HG03097 (cell line): ENCODE data around the gene TOLLIP.

Experiments
- ATAC-seq: cut with Tn5 transposase; IDR thresholded peaks from one replicate; pipeline ENCODE4 v1.9.1; 2021; ENCODE audit not compliant: unreplicated experiment, low FRiP score

TOLLIP gene

GRCh38 chr11:1300121-1300520 is 9.3 kb downstream of the TOLLIP start:
- no peak for ATAC-seq

DNA sequence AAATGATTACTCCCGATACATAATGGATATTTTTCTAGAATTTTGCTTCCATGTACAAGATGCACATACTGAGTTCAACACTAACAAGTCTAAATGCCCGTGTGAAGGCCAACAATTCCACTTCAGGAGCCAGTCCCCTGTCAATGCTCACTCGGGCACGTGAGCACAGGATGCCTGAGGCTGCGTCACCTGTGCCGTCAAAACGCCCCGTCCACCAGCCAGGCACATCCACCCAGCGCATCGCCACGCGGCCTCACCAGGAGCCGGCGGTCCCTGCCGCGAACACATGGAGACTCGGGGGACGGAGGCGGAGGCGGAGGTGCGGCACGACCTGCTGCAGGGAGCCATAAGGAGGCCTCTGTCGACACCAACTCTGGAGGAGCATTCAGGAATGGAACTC is 9.8 kb downstream of the TOLLIP start:
- ATAC-seq, result no peak

DNA sequence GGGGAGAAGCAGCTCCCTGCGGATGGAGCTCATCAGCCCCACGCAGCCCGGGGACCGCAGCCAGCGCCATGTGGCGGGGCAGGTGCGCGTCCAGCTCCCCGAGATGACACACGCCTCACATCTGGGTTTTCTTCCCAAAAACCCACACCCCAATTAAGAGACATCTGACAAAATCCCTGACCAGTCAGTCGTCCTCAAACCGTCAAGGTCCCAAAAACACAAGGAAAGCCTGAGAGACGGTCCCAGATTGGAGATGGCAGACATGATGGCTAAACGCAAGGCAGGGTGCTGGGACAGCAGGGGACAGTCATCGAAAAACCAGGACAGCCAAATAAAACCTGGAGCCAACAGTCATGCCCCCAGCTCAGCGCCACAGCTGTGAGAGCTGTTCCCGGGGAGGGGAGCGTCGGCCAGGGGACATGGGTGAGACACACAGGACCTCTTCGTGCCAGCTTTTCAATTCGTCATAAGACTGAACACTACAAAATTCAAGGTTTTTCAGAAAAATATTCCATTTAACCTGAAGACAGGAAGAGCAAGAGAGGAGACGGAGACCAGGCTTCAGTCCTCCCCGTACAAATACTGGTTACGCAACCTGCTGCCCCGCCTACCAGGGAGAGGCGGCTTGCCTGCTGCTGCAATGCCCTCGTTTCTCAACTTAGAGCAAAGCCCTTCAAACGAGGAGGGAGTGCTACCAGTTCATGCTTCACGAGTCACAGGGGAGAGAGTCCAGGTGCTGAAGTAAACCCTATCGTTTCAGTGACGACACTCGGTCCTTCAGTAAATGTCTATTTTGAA is 10.5 kb downstream of the TOLLIP start:
- no peak for ATAC-seq

- no peak for ATAC-seq
Observed at GRCh38 chr11:1297576-1298473, 11.6 kb downstream of the TOLLIP start.

- no peak for ATAC-seq
Observed at GRCh38 chr11:1297011-1297575, 12.3 kb downstream of the TOLLIP start.

DNA sequence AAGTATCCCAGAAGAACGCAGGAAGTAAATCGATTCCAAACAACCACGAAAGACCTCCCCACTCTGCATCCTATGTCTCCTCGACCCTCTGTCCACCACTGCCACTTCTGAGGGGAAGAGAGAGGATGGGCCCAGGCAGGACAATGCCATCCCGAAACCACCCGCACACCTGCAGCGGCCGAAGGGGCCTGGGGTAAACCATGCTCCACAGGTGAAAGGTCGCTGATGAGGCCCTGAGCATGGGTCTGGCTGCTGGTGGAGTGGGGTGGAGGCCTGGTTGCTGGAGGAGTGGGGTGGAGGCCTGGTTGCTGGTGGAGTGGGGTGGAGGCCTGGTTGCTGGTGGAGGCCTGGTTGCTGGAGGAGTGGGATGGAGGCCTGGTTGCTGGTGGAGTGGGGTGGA is 13.1 kb downstream of the TOLLIP start:
- no peak for ATAC-seq

GRCh38 chr11:1295591-1295990 is 13.8 kb downstream of the TOLLIP start:
- no peak for ATAC-seq

DNA sequence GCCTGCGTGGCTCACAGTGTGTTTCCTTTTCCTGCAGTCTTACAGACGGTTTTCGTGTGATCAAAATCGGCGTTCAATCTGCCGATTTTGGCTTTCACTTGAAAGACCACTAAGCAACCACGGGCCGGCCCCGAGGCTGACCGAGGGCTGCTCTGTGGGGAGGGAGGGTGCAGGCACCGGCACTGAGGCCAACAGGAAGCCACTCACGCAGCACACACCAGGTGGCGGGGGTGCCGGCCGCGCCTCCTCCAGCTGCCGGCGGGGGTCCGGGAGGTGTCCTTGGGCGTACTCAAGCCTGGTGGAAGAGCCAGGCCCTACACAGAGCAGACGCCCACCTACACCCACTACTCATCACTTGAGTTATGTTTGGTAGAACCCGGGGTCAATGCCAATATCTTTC is 14.3 kb downstream of the TOLLIP start:
- ATAC-seq, result no peak

DNA sequence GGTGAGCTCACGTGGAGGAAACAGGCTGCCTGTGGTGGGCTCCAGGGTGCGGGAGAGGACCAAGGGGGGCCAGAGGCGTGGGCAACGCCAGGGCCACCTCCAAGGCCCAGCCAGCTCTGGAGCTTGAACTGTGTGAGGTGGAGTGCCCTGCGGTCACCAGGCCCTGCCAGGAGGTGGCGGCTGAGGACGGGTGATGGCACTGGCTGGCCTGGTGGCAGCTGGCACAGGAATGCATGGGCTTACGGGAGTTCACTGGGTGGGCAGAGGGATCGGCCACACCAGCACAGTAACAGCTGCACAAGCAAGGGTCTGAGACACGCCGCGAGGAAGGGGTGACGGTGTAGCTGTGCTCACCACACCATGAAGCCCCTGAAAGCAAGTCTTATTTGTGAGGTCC is 15.8 kb downstream of the TOLLIP start:
- ATAC-seq, result no peak

GRCh38 chr11:1292644-1293618 is 16.5 kb downstream of the TOLLIP start:
- ATAC-seq, result no peak

DNA sequence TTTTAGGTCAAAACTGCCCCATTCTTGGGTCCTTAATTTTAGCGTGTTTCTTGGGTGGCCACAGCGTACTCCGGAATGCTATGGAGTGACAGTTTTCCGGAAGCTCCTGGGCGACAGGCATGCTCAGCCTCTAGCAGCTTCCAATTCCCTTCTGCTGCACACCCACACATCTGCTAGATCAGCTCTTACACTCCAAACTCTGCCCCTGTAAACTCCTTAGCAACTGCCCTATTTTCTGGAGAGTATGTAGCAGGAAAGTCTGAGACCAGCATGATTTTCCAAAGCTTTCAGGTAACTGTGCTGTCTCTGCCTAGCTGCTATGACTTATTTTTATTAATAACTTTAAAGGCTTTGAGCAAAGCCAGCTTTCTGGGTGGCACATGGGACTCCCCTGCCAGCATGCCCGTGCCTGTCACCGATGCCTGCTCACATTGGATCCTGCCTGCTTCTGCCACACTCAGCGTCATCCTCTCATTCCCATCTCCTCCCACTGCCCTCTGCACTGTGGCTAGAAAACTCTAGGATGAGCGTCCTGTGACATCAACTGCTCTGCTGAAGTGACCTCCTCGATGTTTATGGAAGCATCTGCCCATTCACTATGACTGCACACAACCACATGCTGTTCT is 17.3 kb downstream of the TOLLIP start:
- ATAC-seq, result no peak

DNA sequence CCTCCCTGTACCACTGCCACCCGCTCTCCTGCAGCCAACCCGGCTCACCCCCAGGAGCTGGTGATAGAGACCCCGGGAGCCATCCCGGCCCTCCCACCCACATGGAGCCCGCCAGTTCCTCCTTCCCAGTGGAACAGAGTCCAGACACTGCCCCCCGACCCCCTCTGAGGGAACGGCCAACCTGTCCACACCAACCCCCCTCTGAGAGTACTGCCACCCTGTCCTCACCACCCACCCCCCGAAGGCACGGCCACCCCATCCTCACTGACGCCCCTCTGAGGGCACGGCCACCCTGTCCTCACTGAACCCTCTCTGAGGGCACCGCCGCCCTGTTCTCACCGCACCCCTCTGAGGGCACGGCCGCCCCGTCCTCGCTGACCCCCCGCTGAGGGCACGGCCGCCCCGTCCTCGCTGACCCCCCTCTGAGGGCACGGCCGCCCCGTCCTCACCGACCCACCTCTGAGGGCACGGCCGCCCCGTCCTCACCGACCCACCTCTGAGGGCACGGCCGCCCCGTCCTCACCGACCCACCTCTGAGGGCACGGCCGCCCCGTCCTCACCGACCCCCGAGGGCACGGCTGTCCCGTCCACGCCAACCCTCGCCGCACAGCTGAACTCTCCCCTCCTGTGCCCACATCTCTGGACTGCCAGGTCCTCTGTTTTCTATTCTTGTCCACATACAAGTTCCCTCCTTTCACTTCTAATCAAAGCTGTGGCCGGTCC is 18.0 kb downstream of the TOLLIP start:
- no peak for ATAC-seq

DNA sequence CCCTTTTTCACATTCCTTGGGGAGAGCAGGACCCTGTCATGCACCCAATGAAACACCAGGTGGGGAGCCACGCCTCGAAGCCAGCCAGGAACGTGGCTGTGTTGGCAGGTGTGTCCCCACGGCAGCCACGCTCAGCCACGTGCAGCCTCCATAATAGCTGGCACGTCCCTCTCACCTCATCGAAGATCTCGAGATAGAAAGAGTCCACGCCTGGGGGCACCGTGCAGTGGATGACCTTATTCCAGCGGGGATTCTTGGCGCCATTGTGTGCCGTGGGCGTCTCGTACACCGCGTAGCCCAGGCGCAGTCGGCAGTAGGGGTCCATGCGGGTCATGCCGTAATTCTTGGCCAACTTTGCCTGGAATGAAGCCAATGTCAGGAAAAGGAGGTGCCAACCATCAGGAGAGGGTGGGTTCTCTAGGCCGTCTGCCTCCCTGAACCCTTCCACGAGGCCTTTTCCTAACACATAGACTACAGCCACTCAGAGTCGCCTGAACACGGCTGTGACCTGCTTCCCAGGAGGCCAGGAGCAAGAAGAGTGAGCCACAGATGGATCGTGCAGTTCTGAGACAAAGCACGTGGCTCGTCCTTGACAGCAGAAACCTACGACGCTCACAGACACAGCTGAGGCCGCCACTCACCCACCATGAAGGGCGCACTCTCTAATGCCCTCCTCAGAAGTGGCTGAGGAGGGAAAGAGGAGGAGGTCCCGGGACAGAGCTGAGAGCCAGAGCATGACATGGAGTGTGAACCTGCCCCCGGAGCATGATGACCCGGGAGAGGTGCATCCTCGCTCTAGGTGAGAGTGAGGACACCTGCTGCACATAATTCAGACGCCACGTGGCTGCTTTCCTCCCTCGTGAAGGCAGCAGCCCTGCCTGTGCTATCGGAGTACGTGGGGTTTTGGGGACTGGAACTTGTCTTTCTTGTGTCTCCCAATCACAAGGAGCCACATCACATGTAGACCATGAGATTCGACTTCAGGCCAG is 19.1 kb downstream of the TOLLIP start:
- no peak for ATAC-seq

DNA sequence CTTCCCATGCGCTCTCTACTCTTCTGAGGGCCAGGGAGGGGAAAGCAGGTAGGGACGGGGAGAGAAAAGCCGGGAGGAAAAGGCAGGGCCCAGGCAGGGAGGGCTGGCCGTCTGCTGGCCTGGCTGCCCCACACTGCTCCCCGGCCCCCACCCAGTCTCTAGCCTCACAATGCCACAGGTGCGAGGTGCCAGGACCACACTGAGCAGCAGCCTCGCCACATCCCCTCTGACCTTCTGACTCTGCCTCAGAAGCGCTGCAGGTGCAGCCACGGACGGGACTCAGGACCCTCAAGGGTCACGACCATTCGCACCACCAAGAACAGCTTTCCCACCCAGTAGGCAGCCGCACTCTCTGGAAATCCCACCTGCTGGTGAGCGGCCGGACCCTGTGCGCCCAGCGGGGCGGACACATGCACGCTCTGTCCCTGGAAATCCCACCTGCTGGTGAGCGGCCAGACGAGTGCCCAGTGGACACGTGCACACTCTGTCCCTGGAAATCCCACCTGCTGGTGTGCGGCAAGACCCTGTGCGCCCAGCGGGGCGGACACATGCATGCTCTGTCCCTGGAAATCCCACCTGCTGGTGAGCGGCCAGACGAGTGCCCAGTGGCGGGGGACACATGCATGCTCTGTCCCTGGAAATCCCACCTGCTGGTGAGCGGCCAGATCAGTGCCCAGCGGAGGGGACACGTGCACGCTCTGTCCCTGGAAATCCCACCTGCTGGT is 20.1 kb downstream of the TOLLIP start:
- ATAC-seq, result no peak

- ATAC-seq, result no peak
Observed at GRCh38 chr11:1288426-1289151, 20.8 kb downstream of the TOLLIP start.

- ATAC-seq, result no peak
Observed at GRCh38 chr11:1287928-1288327, 21.5 kb downstream of the TOLLIP start.

DNA sequence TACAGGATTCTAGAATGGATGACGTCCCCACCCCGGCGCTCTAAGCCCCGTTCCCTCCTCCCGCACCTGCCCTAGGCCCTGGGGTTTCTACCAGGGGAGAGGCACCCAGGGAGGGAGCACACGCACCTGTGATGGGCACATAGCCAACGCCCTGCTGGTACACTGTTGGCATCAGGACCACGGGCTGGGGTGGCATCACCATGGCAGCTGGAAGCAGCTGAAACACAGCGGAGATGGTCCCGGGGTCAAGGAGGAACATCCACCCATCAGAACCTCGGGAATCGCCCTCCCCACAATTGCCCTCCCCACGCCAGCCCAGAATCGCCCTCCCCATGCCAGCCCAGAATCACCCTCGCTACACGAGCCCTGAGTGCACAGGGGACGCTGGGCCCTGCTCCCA is 23.6 kb downstream of the TOLLIP start:
- no peak for ATAC-seq
